H1 (cell line): ENCODE results near the gene SPTBN5. TPM values are rescaled to one million over a fixed set of nuclear protein-coding genes. Genes with fewer than 3 reads are reported as not detected.

ENCODE experiments used
- CTCF ChIA-PET: fragments of 300-600 bp; sonication (Branson Sonifier 250); formaldehyde crosslinking; loops from one replicate; lab custom pipeline; 2021; ENCODE audit not compliant: partially characterized antibody; lab: Charles Lee
- POLR2A ChIA-PET: fragments of 300-600 bp; sonication (Branson Sonifier 250); formaldehyde crosslinking; loops from one replicate; lab custom pipeline; 2021; ENCODE audit warnings: inconsistent platforms; ENCODE audit not compliant: partially characterized antibody; lab: Charles Lee
- DNase-seq, 2 experiments: peaks; one replicate each; pipeline versions ENCODE4 v3.0.0 to v3.0.0-alpha.2; 2010 to 2022; ENCODE audit warnings: low spot score in 2 of 2, low read depth in 1 of 2, mixed read lengths in 1 of 2
- FAIRE-seq: peaks from 2 replicates; lab custom pipeline; 2011; peaks lifted over from hg19 to GRCh38; lab: Jason Lieb, UNC
- H2AFZ ChIP-seq: 2 replicates; pipeline ENCODE4 v1.8.1; 2012; ENCODE audit warnings: low read length, inconsistent platforms
- H2AK5ac ChIP-seq: 2 replicates; pipeline ENCODE4 v1.6.1; 2013; ENCODE audit warnings: low read depth, low read length
- H2BK120ac ChIP-seq: replicated peaks from 2 replicates; pipeline ENCODE3; 2013; ENCODE audit warnings: low read depth, low read length, inconsistent platforms
- H2BK12ac ChIP-seq: 2 replicates; pipeline ENCODE4 v1.6.1; 2013; ENCODE audit warnings: low read depth, low read length
- H2BK15ac ChIP-seq: 2 replicates; pipeline ENCODE4 v1.6.1; 2013; ENCODE audit warnings: low read length
- H2BK20ac ChIP-seq: 2 replicates; pipeline ENCODE4 v1.6.1; 2013; ENCODE audit warnings: low read length
- H2BK5ac ChIP-seq: 2 replicates; pipeline ENCODE4 v1.6.1; 2013; ENCODE audit warnings: low read depth, low read length
- H3K14ac ChIP-seq: 2 replicates; pipeline ENCODE4 v1.6.1; 2013; ENCODE audit warnings: inconsistent platforms; ENCODE audit not compliant: insufficient read length
- H3K18ac ChIP-seq: 2 replicates; pipeline ENCODE4 v1.6.1; 2013; ENCODE audit warnings: low read length; ENCODE audit errors: extremely low read depth
- H3K23ac ChIP-seq: 2 replicates; pipeline ENCODE4 v1.6.1; 2013; ENCODE audit warnings: inconsistent platforms; ENCODE audit not compliant: insufficient read length
- H3K23me2 ChIP-seq: 2 replicates; pipeline ENCODE4 v1.6.1; 2013; ENCODE audit warnings: low read depth, low read length
- H3K27ac ChIP-seq: 2 replicates; pipeline ENCODE4 v1.6.1; 2011; ENCODE audit warnings: low read depth, low read length, inconsistent platforms
- H3K27me3 ChIP-seq, 4 experiments: replicated peaks in 1 of 4; 1 replicate in 1 of 4; 2 replicates in 3 of 4; pipeline versions ENCODE4 v1.6.1 to v1.8.1; 2011 to 2013; ENCODE audit warnings: low read length in 3 of 4, mild to moderate bottlenecking in 3 of 4, inconsistent platforms in 2 of 4, mixed read lengths in 2 of 4, moderate library complexity in 1 of 4; ENCODE audit not compliant: control insufficient read depth in 3 of 4, insufficient read depth in 3 of 4; ENCODE audit errors: extremely low read depth in 1 of 4
- H3K36me3 ChIP-seq, 4 experiments: 2 replicates each; pipeline versions ENCODE4 v1.6.1 to v1.8.1; 2011 to 2013; ENCODE audit warnings: mild to moderate bottlenecking in 4 of 4, low read length in 3 of 4, moderate library complexity in 2 of 4, control low read depth in 1 of 4, inconsistent platforms in 1 of 4; ENCODE audit not compliant: insufficient read depth in 4 of 4, control insufficient read depth in 2 of 4
- H3K4ac ChIP-seq: replicated peaks from 2 replicates; pipeline ENCODE3; 2013; ENCODE audit warnings: low read length, low read depth, mixed read lengths, inconsistent platforms; ENCODE audit not compliant: insufficient read length
- H3K4me1 ChIP-seq, 4 experiments: replicated peaks in 1 of 4; 1 replicate in 1 of 4; 2 replicates in 3 of 4; pipeline versions ENCODE4 v1.6.1 to v1.8.1; 2011 to 2013; ENCODE audit warnings: low read length in 3 of 4, inconsistent platforms in 2 of 4, mixed read lengths in 1 of 4; ENCODE audit not compliant: insufficient read depth in 4 of 4, control insufficient read depth in 3 of 4
- H3K4me2 ChIP-seq, 2 experiments: 2 replicates each; pipeline versions ENCODE4 v1.6.1 to v1.8.1; 2011 to 2013; ENCODE audit warnings: low read depth in 2 of 2, low read length in 2 of 2, control low read depth in 1 of 2, inconsistent platforms in 1 of 2, mild to moderate bottlenecking in 1 of 2; ENCODE audit not compliant: insufficient read depth in 1 of 2
- H3K4me3 ChIP-seq, 4 experiments: fragments of 200-600, 300-600 bp in 1 of 4; sonication (generic), shearing (Covaris generic), sonication (Bioruptor Twin) in 1 of 4; 2 replicates each; pipeline versions ENCODE4 v1.5.1 to v1.8.1; 2011 to 2016; ENCODE audit warnings: low read length in 4 of 4, low read depth in 3 of 4, control low read depth in 2 of 4, inconsistent platforms in 2 of 4, mild to moderate bottlenecking in 2 of 4, mixed read lengths in 1 of 4, moderate library complexity in 1 of 4; ENCODE audit not compliant: insufficient read depth in 2 of 4; ENCODE audit errors: extremely low read depth in 1 of 4
- H3K56ac ChIP-seq: replicated peaks from 2 replicates; pipeline ENCODE3; 2013; ENCODE audit warnings: low read depth, mild to moderate bottlenecking, mixed read lengths, low read length, inconsistent platforms; ENCODE audit not compliant: insufficient read length
- H3K79me1 ChIP-seq: 2 replicates; pipeline ENCODE4 v1.6.1; 2013; ENCODE audit warnings: low read depth, low read length, control low read depth
- H3K79me2 ChIP-seq, 2 experiments: 2 replicates each; pipeline versions ENCODE4 v1.6.1 to v1.8.1; 2012 to 2013; ENCODE audit warnings: low read length in 2 of 2, mild to moderate bottlenecking in 2 of 2, inconsistent platforms in 1 of 2; ENCODE audit not compliant: insufficient read depth in 2 of 2, control insufficient read depth in 1 of 2
- H3K9ac ChIP-seq, 4 experiments: replicated peaks in 1 of 4; 1 replicate in 1 of 4; 2 replicates in 3 of 4; pipeline versions ENCODE4 v1.6.1 to v1.8.1; 2011 to 2013; ENCODE audit warnings: low read depth in 3 of 4, low read length in 3 of 4, control low read depth in 2 of 4, mild to moderate bottlenecking in 2 of 4, moderate library complexity in 2 of 4, inconsistent platforms in 1 of 4; ENCODE audit errors: extremely low read depth in 1 of 4
- H3K9me3 ChIP-seq, 2 experiments: 2 replicates each; pipeline versions ENCODE4 v1.6.1 to v1.8.1; 2012 to 2013; ENCODE audit warnings: mild to moderate bottlenecking in 2 of 2, moderate library complexity in 2 of 2, control low read depth in 1 of 2, inconsistent platforms in 1 of 2, low read depth in 1 of 2, low read length in 1 of 2, mixed read lengths in 1 of 2; ENCODE audit not compliant: insufficient read depth in 2 of 2
- H4K20me1 ChIP-seq, 2 experiments: replicated peaks in 1 of 2; 2 replicates each; pipeline versions ENCODE3 to v1.8.1; 2011 to 2013; ENCODE audit warnings: inconsistent platforms in 2 of 2, low read length in 2 of 2, mild to moderate bottlenecking in 1 of 2; ENCODE audit not compliant: insufficient read depth in 2 of 2, control insufficient read depth in 1 of 2
- H4K5ac ChIP-seq: 2 replicates; pipeline ENCODE4 v1.6.1; 2013; ENCODE audit warnings: low read length, low read depth, mixed read lengths, inconsistent platforms; ENCODE audit not compliant: insufficient read length
- H4K8ac ChIP-seq: 2 replicates; pipeline ENCODE4 v1.8.0; 2013; ENCODE audit warnings: mild to moderate bottlenecking, moderate library complexity, low read length, inconsistent platforms; ENCODE audit not compliant: insufficient read depth; ENCODE audit errors: extremely low read depth
- H4K91ac ChIP-seq: replicated peaks from 2 replicates; pipeline ENCODE3; 2013; ENCODE audit warnings: low read length, mixed read lengths, inconsistent platforms; ENCODE audit not compliant: insufficient read length
- SRF ChIP-seq: IDR thresholded peaks from 2 replicates; pipeline ENCODE4 v1.6.1; 2011; ENCODE audit warnings: mild to moderate bottlenecking, low read depth, low read length, moderate library complexity
- USF2 ChIP-seq: IDR thresholded peaks from 2 replicates; pipeline ENCODE4 v1.6.1; 2011; ENCODE audit warnings: low read length, improper control_type of control experiment
- WGBS, 2 experiments: shearing (Covaris generic) in 1 of 2; methylation state at CpG; one replicate each; pipeline versions ENCODE4 v1.1.6 to v1.1.7; 2013 to 2015; ENCODE audit warnings: low lambda C conversion rate in 2 of 2, mixed read lengths in 2 of 2, inconsistent platforms in 1 of 2, low coverage in 1 of 2, missing lambda C conversion rate in 1 of 2; ENCODE audit not compliant: insufficient replicate concordance in 2 of 2, insufficient coverage in 1 of 2, insufficient read length in 1 of 2; ENCODE audit errors: extremely low coverage in 1 of 2, missing lambda C conversion rate in 1 of 2; 5-methylcytosine and 5-hydroxymethylcytosine counted together
- polyA plus RNA-seq, 7 experiments: library from polyadenylated mRNA; depleted of rRNA in 3 of 7; stranded (reverse) in 5 of 7; unstranded in 2 of 7; fragments of >200 nt in 5 of 7; fragments of 200-250 nt in 2 of 7; gene quantifications; 1 replicate in 5 of 7; 2 replicates in 1 of 7; 4 replicates in 1 of 7; pipeline versions ENCODE4 v1.2.1 to v1.2.3, GENCODE V29; 2011 to 2013; ENCODE audit warnings: missing spikeins in 2 of 7, mixed read lengths in 2 of 7
- total RNA-seq: library from RNA; stranded (reverse); fragmentation: NEBNext Ultra II Directional; extraction: Animal tissue kit (Norgen Biotek cat#: 25700); gene quantifications from 2 replicates; pipeline ENCODE4 v1.2.1, GENCODE V29; 2021

The SPTBN5 gene
- total and polyA plus RNA-seq, 2 of the 8 experiments (the other 6 are each of a cell fraction or from before 2014, with no cell fraction given): 0.32 to 0.84 TPM

DNA sequence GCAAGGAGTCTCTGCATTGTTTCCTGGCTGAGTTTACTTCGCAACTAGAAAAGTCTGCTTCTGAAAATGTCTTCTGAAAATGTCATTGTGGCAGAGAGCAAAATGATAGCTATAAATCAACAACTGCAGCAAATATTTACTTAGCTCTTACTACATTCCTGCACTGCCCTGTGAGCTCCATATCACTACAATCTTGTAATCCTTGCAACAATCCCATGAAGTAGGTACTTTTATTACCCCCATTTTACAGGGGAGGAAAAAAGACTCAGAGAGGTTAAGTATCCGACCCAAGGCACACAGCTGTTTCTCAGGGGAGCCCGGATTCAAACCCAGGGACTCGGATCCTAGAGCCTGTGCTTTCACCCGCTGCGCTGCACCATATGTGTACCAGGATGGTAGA, 34.2 kb upstream of the SPTBN5 start:
- no peak overlapping the region for H4K5ac ChIP-seq
- no peak overlapping the region for H3K4ac ChIP-seq
- H3K79me1 ChIP-seq: peaks cover 10% of the 10 kb centered on the region; the same call in 1 of the 2 replicates
- H2AFZ ChIP-seq: no peak overlapping the region
- FAIRE-seq (no peak), DNase-seq (no peak)
- POLR2A ChIA-PET: no interaction called here
- H3K9ac ChIP-seq: no peak overlapping the region
- WGBS, 2 experiments: 91% methylated on average over 6 of the region's 6 CpGs; no CpG with 5 or more reads in 1 of the 2 experiments
- H2AK5ac ChIP-seq: no peak overlapping the region
- H3K79me2 ChIP-seq: no peaks in the 10 kb centered on the region
- CTCF ChIA-PET: no interaction called here
- no peak overlapping the region for H2BK20ac ChIP-seq
- no peak overlapping the region for H4K91ac ChIP-seq
- peaks cover 2 to 15% of the 10 kb centered on the region in 2 experiments for H4K20me1 ChIP-seq
- H3K9me3 ChIP-seq: no peaks in the 10 kb centered on the region
- peaks cover 0 to 3% (median 0%) of the 10 kb centered on the region in 4 experiments; a peak in 3 of 8 replicates for H3K36me3 ChIP-seq
- H2BK12ac ChIP-seq: no peak overlapping the region
- H3K56ac ChIP-seq: no peak overlapping the region
- H2BK15ac ChIP-seq: no peak overlapping the region
- H3K27me3 ChIP-seq: no peaks in the 10 kb centered on the region
- no peak overlapping the region for H2BK5ac ChIP-seq
- no peak overlapping the region for H3K4me2 ChIP-seq
- H3K23me2 ChIP-seq: no peaks in the 10 kb centered on the region
- H3K14ac ChIP-seq: no peak overlapping the region
- H3K4me1 ChIP-seq: peaks cover 0 to 8% (median 2%) of the 10 kb centered on the region in 4 experiments
- TF ChIP-seq USF2 (no peak), SRF (no peak)
- H4K8ac ChIP-seq: no peak overlapping the region
- no peak overlapping the region for H2BK120ac ChIP-seq
- no peak overlapping the region for H3K18ac ChIP-seq
- no peak overlapping the region for H3K23ac ChIP-seq
- no peak overlapping the region for H3K4me3 ChIP-seq
- H3K27ac ChIP-seq: no peak overlapping the region
